ENCODE data around the gene PDE6B.
"Not testable (repeated sequence)": the region's sequence is repeated elsewhere in the genome, so short reads cannot be mapped to it uniquely, and the experiment has no call there.

Gene PDE6B

GRCh38 chr4:687048-687970 is 61.9 kb downstream of the PDE6B start:
- peak; percentile 68 for DNase-seq (ENCODE audit: low read depth)
- no peaks in the 10 kb centered on the region for H3K27me3 ChIP-seq (replicated peaks; ENCODE audit: control insufficient read depth, insufficient read depth, low read length)
- H3K9me3 ChIP-seq (ENCODE audit: control insufficient read depth, low read length), result no peaks in the 10 kb centered on the region
- H3K36me3 ChIP-seq (ENCODE audit: control insufficient read depth, insufficient read depth, low read length, severe bottlenecking), result peaks cover 1% of the 10 kb centered on the region
- H3K9ac ChIP-seq (ENCODE audit: low read length), result peak overlapping the region; percentile 87
- peaks cover 38% of the 10 kb centered on the region for H3K4me1 ChIP-seq (ENCODE audit: control insufficient read depth, insufficient read depth, low read length)
- peak overlapping the region; percentile 82 for H3K4me3 ChIP-seq (ENCODE audit: low read length)

- Histone ChIP-seq H3K4me3 (ENCODE audit: low read length) (peak overlapping the region; percentile 82), H3K4me1 (ENCODE audit: control insufficient read depth, insufficient read depth, low read length) (peaks cover 38% of the 10 kb centered on the region), H3K27me3 (replicated peaks; ENCODE audit: control insufficient read depth, insufficient read depth, low read length) (no peaks in the 10 kb centered on the region), H3K9me3 (ENCODE audit: control insufficient read depth, low read length) (no peaks in the 10 kb centered on the region), H3K9ac (ENCODE audit: low read length) (peak overlapping the region; percentile 87), H3K36me3 (ENCODE audit: control insufficient read depth, insufficient read depth, low read length, severe bottlenecking) (no peaks in the 10 kb centered on the region)
- no peak for DNase-seq (ENCODE audit: low read depth)
These were observed 62.8 kb downstream of the PDE6B start for GRCh38 chr4:687971-688853.

GRCh38 chr4:688854-689681 is 63.7 kb downstream of the PDE6B start, which contains the start of gene SLC49A3:
Gene SLC49A3 (minus strand): TSS chr4:689151. CDS start chr4:689127, 24 bp downstream.
- no peaks in the 10 kb centered on the region for H3K27me3 ChIP-seq (replicated peaks; ENCODE audit: control insufficient read depth, insufficient read depth, low read length)
- DNase-seq (ENCODE audit: low read depth), result no peak
- no peaks in the 10 kb centered on the region for H3K36me3 ChIP-seq (ENCODE audit: control insufficient read depth, insufficient read depth, low read length, severe bottlenecking)
- peak within 1 kb of the TSS; percentile 82 for H3K4me3 ChIP-seq (ENCODE audit: low read length)
- H3K9ac ChIP-seq (ENCODE audit: low read length), result peak within 1 kb of the TSS; percentile 87
- H3K9me3 ChIP-seq (ENCODE audit: control insufficient read depth, low read length), result no peaks in the 10 kb centered on the region
- H3K4me1 ChIP-seq (ENCODE audit: control insufficient read depth, insufficient read depth, low read length), result peaks cover 32% of the 10 kb centered on the region

GRCh38 chr4:689723-690122 is 64.3 kb downstream of the PDE6B start:
- H3K9me3 ChIP-seq (ENCODE audit: control insufficient read depth, low read length), result no peaks in the 10 kb centered on the region
- H3K9ac ChIP-seq (ENCODE audit: low read length), result peak overlapping the region; percentile 87
- DNase-seq (ENCODE audit: low read depth), result no peak
- peaks cover 29% of the 10 kb centered on the region for H3K4me1 ChIP-seq (ENCODE audit: control insufficient read depth, insufficient read depth, low read length)
- H3K36me3 ChIP-seq (ENCODE audit: control insufficient read depth, insufficient read depth, low read length, severe bottlenecking), result no peaks in the 10 kb centered on the region
- H3K4me3 ChIP-seq (ENCODE audit: low read length), result peak overlapping the region; percentile 82
- peaks cover 3% of the 10 kb centered on the region for H3K27me3 ChIP-seq (replicated peaks; ENCODE audit: control insufficient read depth, insufficient read depth, low read length)

GRCh38 chr4:692771-693554 is 67.6 kb downstream of the PDE6B start:
- Histone ChIP-seq H3K27me3 (replicated peaks; ENCODE audit: control insufficient read depth, insufficient read depth, low read length) (peaks cover 3% of the 10 kb centered on the region), H3K4me3 (ENCODE audit: low read length) (no peak overlapping the region), H3K4me1 (ENCODE audit: control insufficient read depth, insufficient read depth, low read length) (peaks cover 14% of the 10 kb centered on the region), H3K9ac (ENCODE audit: low read length) (no peak overlapping the region), H3K36me3 (ENCODE audit: control insufficient read depth, insufficient read depth, low read length, severe bottlenecking) (no peaks in the 10 kb centered on the region), H3K9me3 (ENCODE audit: control insufficient read depth, low read length) (no peaks in the 10 kb centered on the region)
- no peak for DNase-seq (ENCODE audit: low read depth)

- H3K4me3 ChIP-seq (ENCODE audit: low read length); H3K9ac ChIP-seq (ENCODE audit: low read length); H3K4me1 ChIP-seq (ENCODE audit: control insufficient read depth, insufficient read depth, low read length); H3K27me3 ChIP-seq (replicated peaks; ENCODE audit: control insufficient read depth, insufficient read depth, low read length); H3K9me3 ChIP-seq (ENCODE audit: control insufficient read depth, low read length); H3K36me3 ChIP-seq (ENCODE audit: control insufficient read depth, insufficient read depth, low read length, severe bottlenecking); DNase-seq (ENCODE audit: low read depth): not testable (repeated sequence)
These were observed 69.1 kb downstream of the PDE6B start for GRCh38 chr4:694341-694940.

GRCh38 chr4:699816-700580 is 74.6 kb downstream of the PDE6B start:
- H3K36me3 ChIP-seq (ENCODE audit: control insufficient read depth, insufficient read depth, low read length, severe bottlenecking), result no peaks in the 10 kb centered on the region
- H3K9ac ChIP-seq (ENCODE audit: low read length), result peak overlapping the region; percentile 16
- no peak for DNase-seq (ENCODE audit: low read depth)
- peaks cover 6% of the 10 kb centered on the region for H3K4me1 ChIP-seq (ENCODE audit: control insufficient read depth, insufficient read depth, low read length)
- no peaks in the 10 kb centered on the region for H3K9me3 ChIP-seq (ENCODE audit: control insufficient read depth, low read length)
- H3K27me3 ChIP-seq (replicated peaks; ENCODE audit: control insufficient read depth, insufficient read depth, low read length), result no peaks in the 10 kb centered on the region
- H3K4me3 ChIP-seq (ENCODE audit: low read length), result no peak overlapping the region

GRCh38 chr4:700587-701264 is 75.4 kb downstream of the PDE6B start:
- Histone ChIP-seq H3K9me3 (ENCODE audit: control insufficient read depth, low read length) (no peaks in the 10 kb centered on the region), H3K4me1 (ENCODE audit: control insufficient read depth, insufficient read depth, low read length) (peaks cover 9% of the 10 kb centered on the region), H3K36me3 (ENCODE audit: control insufficient read depth, insufficient read depth, low read length, severe bottlenecking) (no peaks in the 10 kb centered on the region), H3K27me3 (replicated peaks; ENCODE audit: control insufficient read depth, insufficient read depth, low read length) (no peaks in the 10 kb centered on the region), H3K9ac (ENCODE audit: low read length) (no peak overlapping the region), H3K4me3 (ENCODE audit: low read length) (no peak overlapping the region)
- no peak for DNase-seq (ENCODE audit: low read depth)

- Histone ChIP-seq H3K36me3 (ENCODE audit: control insufficient read depth, insufficient read depth, low read length, severe bottlenecking) (no peaks in the 10 kb centered on the region), H3K9ac (ENCODE audit: low read length) (no peak overlapping the region), H3K4me1 (ENCODE audit: control insufficient read depth, insufficient read depth, low read length) (peaks cover 14% of the 10 kb centered on the region), H3K27me3 (replicated peaks; ENCODE audit: control insufficient read depth, insufficient read depth, low read length) (no peaks in the 10 kb centered on the region), H3K4me3 (ENCODE audit: low read length) (no peak overlapping the region), H3K9me3 (ENCODE audit: control insufficient read depth, low read length) (no peaks in the 10 kb centered on the region)
- no peak for DNase-seq (ENCODE audit: low read depth)
These were observed 77.3 kb downstream of the PDE6B start for GRCh38 chr4:702618-703048.
